HEK293 (cell line): Measurements from ENCODE around the gene FIP1L1.

Experiments used
- CTCF ChIA-PET: fragments of 350-600 bp; formaldehyde crosslinking; extraction: SDS; loops from one replicate; lab custom pipeline; 2021; ENCODE audit warnings: antibody characterized with exemption; lab: Yijun Ruan, JAX
- POLR2A ChIA-PET: fragments of 300-600 bp; formaldehyde crosslinking; extraction: SDS; loops from one replicate; lab custom pipeline; 2020; ENCODE audit warnings: antibody characterized with exemption, inconsistent platforms; lab: Yijun Ruan, JAX
- H3K27ac ChIP-seq: fragments of 200-500 bp; sonication (Bioruptor generic); 2 replicates; pipeline ENCODE4 v1.5.1; 2014; ENCODE audit warnings: low read depth, low read length, control low read depth, inconsistent platforms; ENCODE audit errors: extremely low read depth
- H3K36me3 ChIP-seq, 2 experiments: fragments of 200-500 bp in 1 of 2; sonication (Bioruptor generic) in 1 of 2; 1 replicate in 1 of 2; 2 replicates in 1 of 2; pipeline ENCODE4 v1.5.1; 2014 to 2017; ENCODE audit warnings: inconsistent platforms in 2 of 2, low read length in 2 of 2; ENCODE audit not compliant: control insufficient read depth in 2 of 2, insufficient read depth in 1 of 2
- H3K4me1 ChIP-seq: fragments of 200-500 bp; sonication (Bioruptor generic); 2 replicates; pipeline ENCODE4 v1.5.1; 2014; ENCODE audit warnings: mild to moderate bottlenecking, low read length, inconsistent platforms; ENCODE audit not compliant: control insufficient read depth, insufficient read depth
- H3K4me3 ChIP-seq: 2 replicates; pipeline ENCODE4 v1.5.1; 2011; ENCODE audit warnings: low read depth, mild to moderate bottlenecking, control low read depth, low read length, moderate library complexity
- H3K9me3 ChIP-seq: fragments of 200-500 bp; sonication (Bioruptor generic); 2 replicates; pipeline ENCODE4 v1.5.1; 2014; ENCODE audit warnings: low read depth, low read length, inconsistent platforms; ENCODE audit not compliant: control insufficient read depth, insufficient read depth
- HIC1 ChIP-seq: fragments of 450-650 bp; formaldehyde crosslinking; IDR thresholded peaks from 2 replicates; pipeline ENCODE4 v1.5.1; 2016; ENCODE audit warnings: missing biosample characterization, missing genetic modification characterization
- HOXA7 ChIP-seq: sonication (generic); formaldehyde crosslinking; IDR thresholded peaks from 2 replicates; pipeline ENCODE4 v1.8.1; 2022; ENCODE audit warnings: missing genetic modification reagents, borderline replicate concordance
- INSM2 ChIP-seq: fragments of 450-650 bp; formaldehyde crosslinking; IDR thresholded peaks from 2 replicates; pipeline ENCODE4 v1.5.1; 2016; ENCODE audit warnings: missing biosample characterization, missing genetic modification characterization
- OVOL3 ChIP-seq: fragments of 450-650 bp; formaldehyde crosslinking; IDR thresholded peaks from 2 replicates; pipeline ENCODE4 v1.5.1; 2016; ENCODE audit warnings: missing biosample characterization, missing genetic modification characterization
- PATZ1 ChIP-seq: fragments of 450-650 bp; formaldehyde crosslinking; IDR thresholded peaks from 2 replicates; pipeline ENCODE4 v1.5.1; 2016; ENCODE audit warnings: missing biosample characterization, missing genetic modification characterization
- REST ChIP-seq: fragments of 450-650 bp; formaldehyde crosslinking; IDR thresholded peaks from 2 replicates; pipeline ENCODE4 v1.5.1; 2016; ENCODE audit warnings: missing biosample characterization, missing genetic modification characterization
- SP7 ChIP-seq: fragments of 450-650 bp; formaldehyde crosslinking; IDR thresholded peaks from 2 replicates; pipeline ENCODE4 v1.5.1; 2016; ENCODE audit warnings: missing biosample characterization, missing genetic modification characterization
- TCF7L2 ChIP-seq: IDR thresholded peaks from 2 replicates; pipeline ENCODE4 v1.6.1; 2011; ENCODE audit warnings: low read depth, mild to moderate bottlenecking, inconsistent platforms, low read length, moderate library complexity, borderline replicate concordance
- ZBTB11 ChIP-seq: fragments of 450-650 bp; formaldehyde crosslinking; conservative IDR thresholded peaks from 2 replicates; pipeline ENCODE4 v1.5.1; 2016; ENCODE audit warnings: low read depth, missing biosample characterization, missing genetic modification characterization
- ZBTB8A ChIP-seq: fragments of 450-650 bp; formaldehyde crosslinking; IDR thresholded peaks from 2 replicates; pipeline ENCODE4 v1.5.1; 2016; ENCODE audit warnings: missing biosample characterization, missing genetic modification characterization
- ZFP3 ChIP-seq: fragments of 450-650 bp; formaldehyde crosslinking; IDR thresholded peaks from 2 replicates; pipeline ENCODE4 v1.5.1; 2016; ENCODE audit warnings: low read depth, missing biosample characterization, missing genetic modification characterization
- ZFP41 ChIP-seq: fragments of 450-650 bp; formaldehyde crosslinking; IDR thresholded peaks from 2 replicates; pipeline ENCODE4 v1.5.1; 2016; ENCODE audit warnings: missing biosample characterization, missing genetic modification characterization, borderline replicate concordance
- ZNF214 ChIP-seq: fragments of 450-650 bp; formaldehyde crosslinking; IDR thresholded peaks from 2 replicates; pipeline ENCODE4 v1.5.1; 2017; ENCODE audit warnings: missing biosample characterization, mild to moderate bottlenecking, missing genetic modification characterization, borderline replicate concordance
- ZNF354C ChIP-seq: fragments of 450-650 bp; formaldehyde crosslinking; IDR thresholded peaks from 2 replicates; pipeline ENCODE4 v1.5.1; 2016; ENCODE audit warnings: missing biosample characterization, missing genetic modification characterization, low read depth, borderline replicate concordance
- ZNF362 ChIP-seq: fragments of 450-650 bp; formaldehyde crosslinking; IDR thresholded peaks from 2 replicates; pipeline ENCODE4 v1.5.1; 2016; ENCODE audit warnings: missing biosample characterization, missing genetic modification characterization
- ZNF37A ChIP-seq: fragments of 450-650 bp; IDR thresholded peaks from 2 replicates; pipeline ENCODE4 v1.5.1; 2018; ENCODE audit warnings: missing biosample characterization, missing genetic modification characterization
- ZNF473 ChIP-seq: fragments of 450-650 bp; formaldehyde crosslinking; IDR thresholded peaks from 2 replicates; pipeline ENCODE4 v1.5.1; 2017; ENCODE audit warnings: missing biosample characterization, missing genetic modification characterization
- ZNF561 ChIP-seq: fragments of 450-650 bp; IDR thresholded peaks from 2 replicates; pipeline ENCODE4 v1.5.1; 2018; ENCODE audit warnings: missing biosample characterization, missing genetic modification characterization, borderline replicate concordance
- ZNF664 ChIP-seq: fragments of 450-650 bp; formaldehyde crosslinking; IDR thresholded peaks from 2 replicates; pipeline ENCODE4 v1.5.1; 2016; ENCODE audit warnings: missing biosample characterization, missing genetic modification characterization

The FIP1L1 gene

GRCh38 chr4:53376900-53377299 is 541 bp upstream of the FIP1L1 start (continued):
- no peak for TF ChIP-seq HIC1
- TF ChIP-seq ZNF561 = no peak

GRCh38 chr4:53378171-53378482 is 686 bp downstream of the FIP1L1 start:
- CTCF ChIA-PET = interaction anchor here (0.6 kb wide), 1 partner anchor 150 kb away, joined by 3 read pairs; no protein-coding TSS in a partner anchor
- Histone ChIP-seq H3K27ac (peak overlapping the region; percentile 69; the same call in 1 of the 2 replicates), H3K4me1 (no peaks in the 10 kb centered on the region), H3K36me3 (peaks cover 0 to 25% of the 10 kb centered on the region in 2 experiments; a peak in 2 of 3 replicates), H3K9me3 (no peaks in the 10 kb centered on the region), H3K4me3 (peak overlapping the region; percentile 79)
- TF ChIP-seq ZFP3 (tag by site-specific recombination) (no peak), PATZ1 (tag by site-specific recombination) (0 out of 2 replicates have a peak, but pooled peaks have one; percentile 11), ZNF664 (tag by site-specific recombination) (0 out of 2 replicates have a peak, but pooled peaks have one; percentile 8), REST (tag by site-specific recombination) (no peak), ZNF214 (tag by site-specific recombination) (no peak), ZBTB11 (tag by site-specific recombination) (no peak), ZBTB8A (0 out of 2 replicates have a peak, but pooled peaks have one; percentile 2)
- POLR2A ChIA-PET = no interaction called here

- peaks cover 11 to 46% of the 10 kb centered on the region in 2 experiments for H3K36me3 ChIP-seq
- ChIA-PET POLR2A (no interaction called here), CTCF (interaction anchor here (0.7 kb wide), 1 partner anchor 55 kb away, joined by 3 read pairs; no protein-coding TSS in a partner anchor)
- H3K27ac ChIP-seq = no peak overlapping the region
- no peaks in the 10 kb centered on the region for H3K4me1 ChIP-seq
- H3K9me3 ChIP-seq = no peaks in the 10 kb centered on the region
- no peak overlapping the region for H3K4me3 ChIP-seq
- TF ChIP-seq ZNF362 (no peak), HOXA7 (CRISPR knock-in tag) (no peak), OVOL3 (no peak), ZNF37A (no peak), ZNF473 (no peak), INSM2 (tag by site-specific recombination) (no peak), ZFP41 (tag by site-specific recombination) (no peak), TCF7L2 (no peak), ZNF354C (no peak), SP7 (tag by site-specific recombination) (no peak)
Observed at GRCh38 chr4:53380221-53380620, 2.8 kb downstream of the FIP1L1 start.
